ENCODE results near the gene SEMA3D.

DNA sequence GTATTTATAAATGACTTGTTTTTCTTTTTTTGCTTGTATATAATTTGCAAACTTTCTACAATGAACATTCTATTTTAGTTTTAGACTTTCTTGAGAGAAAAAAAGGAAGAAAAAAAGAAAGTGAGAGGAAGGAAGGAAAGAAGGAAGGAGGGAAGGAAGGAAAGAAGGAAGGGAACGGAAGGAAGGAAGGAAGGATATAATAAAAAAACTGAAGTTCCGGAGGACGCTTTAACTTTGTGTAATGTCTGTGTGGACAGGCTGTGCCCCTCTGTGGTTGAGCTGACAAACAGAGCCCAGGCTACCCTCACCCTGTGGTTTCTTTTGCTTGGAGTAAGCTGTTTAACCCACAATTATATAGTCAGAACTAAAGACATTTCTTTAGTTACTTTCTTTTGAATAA, 108.7 kb downstream of the SEMA3D start:
- TF ChIP-seq, protein P1, sequence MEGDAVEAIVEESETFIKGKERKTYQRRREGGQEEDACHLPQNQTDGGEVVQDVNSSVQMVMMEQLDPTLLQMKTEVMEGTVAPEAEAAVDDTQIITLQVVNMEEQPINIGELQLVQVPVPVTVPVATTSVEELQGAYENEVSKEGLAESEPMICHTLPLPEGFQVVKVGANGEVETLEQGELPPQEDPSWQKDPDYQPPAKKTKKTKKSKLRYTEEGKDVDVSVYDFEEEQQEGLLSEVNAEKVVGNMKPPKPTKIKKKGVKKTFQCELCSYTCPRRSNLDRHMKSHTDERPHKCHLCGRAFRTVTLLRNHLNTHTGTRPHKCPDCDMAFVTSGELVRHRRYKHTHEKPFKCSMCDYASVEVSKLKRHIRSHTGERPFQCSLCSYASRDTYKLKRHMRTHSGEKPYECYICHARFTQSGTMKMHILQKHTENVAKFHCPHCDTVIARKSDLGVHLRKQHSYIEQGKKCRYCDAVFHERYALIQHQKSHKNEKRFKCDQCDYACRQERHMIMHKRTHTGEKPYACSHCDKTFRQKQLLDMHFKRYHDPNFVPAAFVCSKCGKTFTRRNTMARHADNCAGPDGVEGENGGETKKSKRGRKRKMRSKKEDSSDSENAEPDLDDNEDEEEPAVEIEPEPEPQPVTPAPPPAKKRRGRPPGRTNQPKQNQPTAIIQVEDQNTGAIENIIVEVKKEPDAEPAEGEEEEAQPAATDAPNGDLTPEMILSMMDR (IDR thresholded peaks at IDR 0.05; ENCODE audit: insufficient read depth, low read depth, low read length): no peak
- TF ChIP-seq EZH2 (IDR thresholded peaks at IDR 0.05; ENCODE audit: insufficient read depth, low read length): no peak
